Activated CD4-positive, alpha-beta memory T cell treated with anti-CD3 and anti-CD28 coated beads, Interleukin-2, amount 10 ng/mL, durations not matched to agents 7 days and 5 days (primary cell): Measurements from ENCODE around the gene ACTL8. TPM values are rescaled to one million over a fixed set of nuclear protein-coding genes. Genes with fewer than 3 reads are reported as not detected.
A peak's percentile ranks its signal among the peaks of the same experiment; 100 is the strongest.

Experiments used
- CTCF ChIA-PET: fragments of 350-600 bp; sonication (Branson Sonifier 250); formaldehyde crosslinking; loops from one replicate; lab custom pipeline; 2021; ENCODE audit warnings: antibody characterized with exemption, inconsistent platforms; lab: Charles Lee
- POLR2A ChIA-PET: fragments of 350-600 bp; sonication (Branson Sonifier 250); formaldehyde crosslinking; loops from one replicate; lab custom pipeline; 2021; ENCODE audit warnings: antibody characterized with exemption; lab: Charles Lee
- DNase-seq: peaks from one replicate; pipeline ENCODE4 v3.0.0-alpha.2; 2020
- H3K27ac Mint-ChIP-seq: one replicate; pipeline ENCODE4 v1.8.0; 2021; ENCODE audit warnings: mild to moderate bottlenecking, mixed read lengths
- H3K27me3 Mint-ChIP-seq: one replicate; pipeline ENCODE4 v1.8.0; 2021; ENCODE audit warnings: mixed read lengths
- H3K36me3 Mint-ChIP-seq: one replicate; pipeline ENCODE4 v1.8.0; 2021; ENCODE audit warnings: low read depth, mixed read lengths
- H3K4me1 Mint-ChIP-seq: one replicate; pipeline ENCODE4 v1.8.0; 2021; ENCODE audit warnings: mixed read lengths
- H3K4me3 Mint-ChIP-seq: one replicate; pipeline ENCODE4 v1.8.0; 2021; ENCODE audit warnings: mild to moderate bottlenecking, mixed read lengths
- H3K9me3 Mint-ChIP-seq: one replicate; pipeline ENCODE4 v1.8.0; 2021; ENCODE audit warnings: mixed read lengths
- total RNA-seq, 2 experiments: library from RNA; stranded (reverse); gene quantifications; one replicate each; pipeline ENCODE4 v1.2.3, GENCODE V29; 2021

The ACTL8 gene
- total RNA-seq, 2 experiments from 2014 or later = not detected

- Mint-ChIP-seq H3K36me3 (no peaks in the 10 kb centered on the region), H3K9me3 (no peaks in the 10 kb centered on the region), H3K27ac (no peak overlapping the region), H3K27me3 (no peaks in the 10 kb centered on the region), H3K4me3 (no peak overlapping the region), H3K4me1 (no peaks in the 10 kb centered on the region)
- CTCF ChIA-PET = no interaction called here
- no peak for DNase-seq
- POLR2A ChIA-PET = no interaction called here
Measured at GRCh38 chr1:17810668-17811067, 55.5 kb downstream of the ACTL8 start.

GRCh38 chr1:17816511-17816910, 61.4 kb downstream of the ACTL8 start:
- CTCF ChIA-PET = no interaction called here
- Mint-ChIP-seq H3K9me3 (peaks cover 4% of the 10 kb centered on the region), H3K4me3 (no peak overlapping the region), H3K36me3 (no peaks in the 10 kb centered on the region), H3K27me3 (no peaks in the 10 kb centered on the region), H3K4me1 (no peaks in the 10 kb centered on the region), H3K27ac (no peak overlapping the region)
- POLR2A ChIA-PET = no interaction called here
- DNase-seq = no peak

- H3K9me3 Mint-ChIP-seq = peaks cover 4% of the 10 kb centered on the region
- H3K36me3 Mint-ChIP-seq = no peaks in the 10 kb centered on the region
- CTCF ChIA-PET = no interaction called here
- no peaks in the 10 kb centered on the region for H3K4me1 Mint-ChIP-seq
- no peak overlapping the region for H3K27ac Mint-ChIP-seq
- H3K4me3 Mint-ChIP-seq = no peak overlapping the region
- H3K27me3 Mint-ChIP-seq = no peaks in the 10 kb centered on the region
- POLR2A ChIA-PET = no interaction called here
- DNase-seq = no peak
Measured at GRCh38 chr1:17819129-17819802, 64.1 kb downstream of the ACTL8 start.

GRCh38 chr1:17820198-17820597, 65.1 kb downstream of the ACTL8 start:
- Mint-ChIP-seq H3K9me3 (peaks cover 4% of the 10 kb centered on the region), H3K36me3 (no peaks in the 10 kb centered on the region), H3K4me1 (no peaks in the 10 kb centered on the region), H3K27ac (no peak overlapping the region), H3K4me3 (no peak overlapping the region), H3K27me3 (no peaks in the 10 kb centered on the region)
- ChIA-PET POLR2A (no interaction called here), CTCF (no interaction called here)
- no peak for DNase-seq

- ChIA-PET CTCF (no interaction called here), POLR2A (no interaction called here)
- H3K4me1 Mint-ChIP-seq = no peaks in the 10 kb centered on the region
- no peak overlapping the region for H3K4me3 Mint-ChIP-seq
- DNase-seq = no peak
- no peak overlapping the region for H3K27ac Mint-ChIP-seq
- no peaks in the 10 kb centered on the region for H3K9me3 Mint-ChIP-seq
- H3K36me3 Mint-ChIP-seq = no peaks in the 10 kb centered on the region
- H3K27me3 Mint-ChIP-seq = no peaks in the 10 kb centered on the region
Measured at GRCh38 chr1:17822741-17823426, 67.8 kb downstream of the ACTL8 start.

GRCh38 chr1:17825273-17826164, 70.4 kb downstream of the ACTL8 start:
- Mint-ChIP-seq H3K4me3 (no peak overlapping the region), H3K27ac (no peak overlapping the region), H3K36me3 (no peaks in the 10 kb centered on the region), H3K4me1 (no peaks in the 10 kb centered on the region), H3K9me3 (no peaks in the 10 kb centered on the region), H3K27me3 (no peaks in the 10 kb centered on the region)
- ChIA-PET CTCF (interaction anchor here (1.5 kb wide), 1 partner anchor 166 kb away, joined by 3 read pairs; no protein-coding TSS in a partner anchor), POLR2A (no interaction called here)
- no peak for DNase-seq

GRCh38 chr1:17826165-17826488, 71.0 kb downstream of the ACTL8 start:
- DNase-seq = peak; percentile 21
- CTCF ChIA-PET = interaction anchor here (0.5 to 1.5 kb wide), 2 partner anchors 167 to 713 kb away, joined by 3 to 4 read pairs; no protein-coding TSS in a partner anchor

GRCh38 chr1:17828991-17829390, 73.9 kb downstream of the ACTL8 start:
- no peaks in the 10 kb centered on the region for H3K27me3 Mint-ChIP-seq
- CTCF ChIA-PET = no interaction called here

More at GRCh38 chr1:17826165-17826488, 71.0 kb downstream of the ACTL8 start:
- Mint-ChIP-seq H3K36me3 (no peaks in the 10 kb centered on the region), H3K27ac (no peak overlapping the region), H3K9me3 (no peaks in the 10 kb centered on the region), H3K4me3 (no peak overlapping the region), H3K4me1 (no peaks in the 10 kb centered on the region), H3K27me3 (no peaks in the 10 kb centered on the region)
- POLR2A ChIA-PET = no interaction called here

GRCh38 chr1:17829579-17829978, 74.4 kb downstream of the ACTL8 start:
- POLR2A ChIA-PET = no interaction called here
- Mint-ChIP-seq H3K36me3 (no peaks in the 10 kb centered on the region), H3K4me3 (no peak overlapping the region), H3K27ac (no peak overlapping the region), H3K27me3 (no peaks in the 10 kb centered on the region), H3K4me1 (no peaks in the 10 kb centered on the region), H3K9me3 (no peaks in the 10 kb centered on the region)
- CTCF ChIA-PET = no interaction called here
- no peak for DNase-seq

More at GRCh38 chr1:17828991-17829390, 73.9 kb downstream of the ACTL8 start:
- Mint-ChIP-seq H3K27ac (no peak overlapping the region), H3K36me3 (no peaks in the 10 kb centered on the region), H3K9me3 (no peaks in the 10 kb centered on the region), H3K4me1 (no peaks in the 10 kb centered on the region), H3K4me3 (no peak overlapping the region)
- POLR2A ChIA-PET = no interaction called here
- DNase-seq = no peak

- Mint-ChIP-seq H3K27me3 (no peaks in the 10 kb centered on the region), H3K9me3 (no peaks in the 10 kb centered on the region), H3K4me3 (no peak overlapping the region), H3K36me3 (no peaks in the 10 kb centered on the region), H3K4me1 (no peaks in the 10 kb centered on the region), H3K27ac (no peak overlapping the region)
- ChIA-PET POLR2A (no interaction called here), CTCF (no interaction called here)
- DNase-seq = no peak
Measured at GRCh38 chr1:17831597-17831996, 76.5 kb downstream of the ACTL8 start.

- H3K4me1 Mint-ChIP-seq = no peaks in the 10 kb centered on the region
- H3K27me3 Mint-ChIP-seq = no peaks in the 10 kb centered on the region
- DNase-seq = no peak
- ChIA-PET POLR2A (no interaction called here), CTCF (no interaction called here)
- no peak overlapping the region for H3K4me3 Mint-ChIP-seq
- H3K9me3 Mint-ChIP-seq = no peaks in the 10 kb centered on the region
- no peak overlapping the region for H3K27ac Mint-ChIP-seq
- H3K36me3 Mint-ChIP-seq = no peaks in the 10 kb centered on the region
Measured at GRCh38 chr1:17833661-17834501, 78.7 kb downstream of the ACTL8 start.

- Mint-ChIP-seq H3K4me3 (no peak overlapping the region), H3K36me3 (no peaks in the 10 kb centered on the region), H3K27ac (no peak overlapping the region), H3K27me3 (no peaks in the 10 kb centered on the region), H3K9me3 (no peaks in the 10 kb centered on the region), H3K4me1 (no peaks in the 10 kb centered on the region)
- CTCF ChIA-PET = no interaction called here
- DNase-seq = no peak
- POLR2A ChIA-PET = no interaction called here
Measured at GRCh38 chr1:17834561-17835100, 79.5 kb downstream of the ACTL8 start.
